K562 (cell line): ENCODE measurements around the gene PSMD9. TPM values are rescaled to one million over a fixed set of nuclear protein-coding genes. Genes with fewer than 3 reads are reported as not detected.

ENCODE experiments used
- ARID1B ChIP-seq: fragments of 450-650 bp; IDR thresholded peaks from 2 replicates; pipeline ENCODE4 v1.6.1; 2016; ENCODE audit warnings: antibody characterized with exemption, mild to moderate bottlenecking, inconsistent platforms
- CXXC5 ChIP-seq: fragments of 250-450 bp; sonication (Bioruptor Pico); IDR thresholded peaks from 2 replicates; pipeline ENCODE4 v1.8.0; 2022; ENCODE audit warnings: inconsistent platforms, mild to moderate bottlenecking, moderate library complexity
- FOXJ2 ChIP-seq: fragments of 200-800 bp; sonication (Bioruptor generic); IDR thresholded peaks from 2 replicates; pipeline ENCODE4 v1.6.1; 2016; ENCODE audit warnings: missing genetic modification characterization, missing compliant biosample characterization
- GATA2 ChIP-seq: sonication (generic); formaldehyde crosslinking; IDR thresholded peaks from 2 replicates; pipeline ENCODE4 v1.4.0; 2020; ENCODE audit warnings: mild to moderate bottlenecking, missing genetic modification reagents
- GTF2E2 ChIP-seq: fragments of 200-800 bp; sonication (Bioruptor generic); IDR thresholded peaks from 2 replicates; pipeline ENCODE4 v1.6.1; 2016; ENCODE audit warnings: missing genetic modification characterization, missing compliant biosample characterization
- MCM5 ChIP-seq: fragments of 450-650 bp; IDR thresholded peaks from 2 replicates; pipeline ENCODE4 v1.6.1; 2016; ENCODE audit warnings: low read depth
- POLR2H ChIP-seq: IDR thresholded peaks from 2 replicates; pipeline ENCODE4 v1.6.1; 2016; ENCODE audit warnings: missing genetic modification characterization, low read depth, mild to moderate bottlenecking, control low read depth, missing compliant biosample characterization, moderate library complexity
- PURB ChIP-seq: sonication (generic); formaldehyde crosslinking; IDR thresholded peaks from 2 replicates; pipeline ENCODE4 v1.9.0; 2021; ENCODE audit warnings: low read depth, mild to moderate bottlenecking, missing genetic modification reagents
- RFX7 ChIP-seq: fragments of 250-450 bp; sonication (Bioruptor Pico); IDR thresholded peaks from 2 replicates; pipeline ENCODE4 v1.5.1; 2021; ENCODE audit warnings: mild to moderate bottlenecking
- RREB1 ChIP-seq: fragments of 250-450 bp; sonication (Bioruptor Pico); IDR thresholded peaks from 2 replicates; pipeline ENCODE4 v1.4.0; 2020
- U2AF2 ChIP-seq: fragments of 200-400 bp; formaldehyde crosslinking; optimal IDR thresholded peaks from 2 replicates; pipeline ENCODE3; 2017; ENCODE audit warnings: low read depth, mild to moderate bottlenecking, low read length
- ZC3H8 ChIP-seq: fragments of 450-650 bp; IDR thresholded peaks from 2 replicates; pipeline ENCODE4 v1.6.1; 2017
- polyA plus RNA-seq, 8 experiments: library from polyadenylated mRNA; depleted of rRNA in 4 of 8; stranded (reverse) in 5 of 8; unstranded in 3 of 8; fragments of >200 nt; fragmentation: Nextera tagmentation in 2 of 8; fragmentation: Illumina TruSeq in 1 of 8; extraction: Ambion mirVana in 2 of 8; extraction: Trizol in 1 of 8; gene quantifications; 2 replicates each; pipeline versions ENCODE4 v1.2.1 to v1.2.3, GENCODE V29; 2011 to 2014; ENCODE audit warnings: inconsistent platforms in 1 of 8, missing spikeins in 1 of 8
- total RNA-seq, 7 experiments: library from RNA; depleted of rRNA in 6 of 7; stranded (reverse); fragments of >200 nt in 6 of 7; fragmentation: Illumina TruSeq in 2 of 7; extraction: Trizol in 2 of 7; gene quantifications; 2 replicates each; pipeline versions ENCODE4 v1.2.1 to v1.2.3, GENCODE V29; 2011 to 2021; ENCODE audit warnings: low replicate concordance in 1 of 7
- TF ChIP-seq, protein P1 (sequence below): fragments of 250-450 bp; sonication (Bioruptor Pico); IDR thresholded peaks from 2 replicates; pipeline ENCODE4 v1.8.0; 2021; ENCODE audit warnings: mild to moderate bottlenecking, moderate library complexity
- TF ChIP-seq, protein P2 (sequence below): fragments of 450-650 bp; IDR thresholded peaks from 2 replicates; pipeline ENCODE4 v1.6.1; 2016; ENCODE audit warnings: low read depth

PSMD9 gene
- total and polyA plus RNA-seq, 9 of the 15 experiments (the other 6 are each of a cell fraction or from before 2014, with no cell fraction given): 12.2 to 143 (median 61.3) TPM

- TF ChIP-seq RREB1 (CRISPR knock-in tag) (no peak), ZC3H8 (no peak), PURB (no peak), ARID1B (0 out of 2 replicates have a peak, but pooled peaks have one; percentile 19), GTF2E2 (tag) (no peak), GATA2 (CRISPR knock-in tag) (peak; percentile 62), CXXC5 (CRISPR knock-in tag) (0 out of 2 replicates have a peak, but pooled peaks have one; percentile 24), POLR2H (tag) (no peak), RFX7 (CRISPR knock-in tag) (no peak), MCM5 (no peak), FOXJ2 (tag) (no peak), U2AF2 (no peak)
- TF ChIP-seq, protein P1, sequence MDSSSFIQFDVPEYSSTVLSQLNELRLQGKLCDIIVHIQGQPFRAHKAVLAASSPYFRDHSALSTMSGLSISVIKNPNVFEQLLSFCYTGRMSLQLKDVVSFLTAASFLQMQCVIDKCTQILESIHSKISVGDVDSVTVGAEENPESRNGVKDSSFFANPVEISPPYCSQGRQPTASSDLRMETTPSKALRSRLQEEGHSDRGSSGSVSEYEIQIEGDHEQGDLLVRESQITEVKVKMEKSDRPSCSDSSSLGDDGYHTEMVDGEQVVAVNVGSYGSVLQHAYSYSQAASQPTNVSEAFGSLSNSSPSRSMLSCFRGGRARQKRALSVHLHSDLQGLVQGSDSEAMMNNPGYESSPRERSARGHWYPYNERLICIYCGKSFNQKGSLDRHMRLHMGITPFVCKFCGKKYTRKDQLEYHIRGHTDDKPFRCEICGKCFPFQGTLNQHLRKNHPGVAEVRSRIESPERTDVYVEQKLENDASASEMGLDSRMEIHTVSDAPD (CRISPR knock-in tag): no peak
- TF ChIP-seq, protein P2, sequence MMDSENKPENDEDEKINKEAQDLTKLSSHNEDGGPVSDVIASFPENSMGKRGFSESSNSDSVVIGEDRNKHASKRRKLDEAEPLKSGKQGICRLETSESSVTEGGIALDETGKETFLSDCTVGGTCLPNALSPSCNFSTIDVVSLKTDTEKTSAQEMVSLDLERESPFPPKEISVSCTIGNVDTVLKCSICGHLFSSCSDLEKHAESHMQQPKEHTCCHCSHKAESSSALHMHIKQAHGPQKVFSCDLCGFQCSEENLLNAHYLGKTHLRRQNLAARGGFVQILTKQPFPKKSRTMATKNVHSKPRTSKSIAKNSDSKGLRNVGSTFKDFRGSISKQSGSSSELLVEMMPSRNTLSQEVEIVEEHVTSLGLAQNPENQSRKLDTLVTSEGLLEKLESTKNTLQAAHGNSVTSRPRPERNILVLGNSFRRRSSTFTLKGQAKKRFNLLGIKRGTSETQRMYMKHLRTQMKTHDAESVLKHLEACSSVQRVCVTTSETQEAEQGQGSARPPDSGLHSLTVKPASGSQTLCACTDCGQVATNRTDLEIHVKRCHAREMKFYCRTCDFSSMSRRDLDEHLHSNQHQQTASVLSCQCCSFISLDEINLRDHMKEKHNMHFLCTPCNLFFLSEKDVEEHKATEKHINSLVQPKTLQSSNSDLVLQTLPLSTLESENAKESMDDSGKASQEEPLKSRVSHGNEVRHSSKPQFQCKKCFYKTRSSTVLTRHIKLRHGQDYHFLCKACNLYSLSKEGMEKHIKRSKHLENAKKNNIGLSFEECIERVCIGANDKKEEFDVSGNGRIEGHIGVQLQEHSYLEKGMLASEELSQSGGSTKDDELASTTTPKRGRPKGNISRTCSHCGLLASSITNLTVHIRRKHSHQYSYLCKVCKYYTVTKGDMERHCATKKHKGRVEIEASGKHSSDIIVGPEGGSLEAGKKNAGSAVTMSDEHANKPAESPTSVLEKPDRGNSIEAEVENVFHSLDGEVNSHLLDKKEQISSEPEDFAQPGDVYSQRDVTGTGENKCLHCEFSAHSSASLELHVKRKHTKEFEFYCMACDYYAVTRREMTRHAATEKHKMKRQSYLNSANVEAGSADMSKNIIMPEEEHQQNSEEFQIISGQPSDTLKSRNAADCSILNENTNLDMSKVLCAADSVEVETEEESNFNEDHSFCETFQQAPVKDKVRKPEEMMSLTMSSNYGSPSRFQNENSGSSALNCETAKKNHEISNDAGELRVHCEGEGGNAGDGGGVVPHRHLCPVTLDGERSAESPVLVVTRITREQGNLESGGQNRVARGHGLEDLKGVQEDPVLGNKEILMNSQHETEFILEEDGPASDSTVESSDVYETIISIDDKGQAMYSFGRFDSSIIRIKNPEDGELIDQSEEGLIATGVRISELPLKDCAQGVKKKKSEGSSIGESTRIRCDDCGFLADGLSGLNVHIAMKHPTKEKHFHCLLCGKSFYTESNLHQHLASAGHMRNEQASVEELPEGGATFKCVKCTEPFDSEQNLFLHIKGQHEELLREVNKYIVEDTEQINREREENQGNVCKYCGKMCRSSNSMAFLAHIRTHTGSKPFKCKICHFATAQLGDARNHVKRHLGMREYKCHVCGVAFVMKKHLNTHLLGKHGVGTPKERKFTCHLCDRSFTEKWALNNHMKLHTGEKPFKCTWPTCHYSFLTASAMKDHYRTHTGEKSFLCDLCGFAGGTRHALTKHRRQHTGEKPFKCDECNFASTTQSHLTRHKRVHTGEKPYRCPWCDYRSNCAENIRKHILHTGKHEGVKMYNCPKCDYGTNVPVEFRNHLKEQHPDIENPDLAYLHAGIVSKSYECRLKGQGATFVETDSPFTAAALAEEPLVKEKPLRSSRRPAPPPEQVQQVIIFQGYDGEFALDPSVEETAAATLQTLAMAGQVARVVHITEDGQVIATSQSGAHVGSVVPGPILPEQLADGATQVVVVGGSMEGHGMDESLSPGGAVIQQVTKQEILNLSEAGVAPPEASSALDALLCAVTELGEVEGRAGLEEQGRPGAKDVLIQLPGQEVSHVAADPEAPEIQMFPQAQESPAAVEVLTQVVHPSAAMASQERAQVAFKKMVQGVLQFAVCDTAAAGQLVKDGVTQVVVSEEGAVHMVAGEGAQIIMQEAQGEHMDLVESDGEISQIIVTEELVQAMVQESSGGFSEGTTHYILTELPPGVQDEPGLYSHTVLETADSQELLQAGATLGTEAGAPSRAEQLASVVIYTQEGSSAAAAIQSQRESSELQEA: no peak
Observed at GRCh38 chr12:121861636-121862254, 26.8 kb upstream of the PSMD9 start (continued).
